ENCODE measurements around the gene SRPK1.

SRPK1 gene

DNA sequence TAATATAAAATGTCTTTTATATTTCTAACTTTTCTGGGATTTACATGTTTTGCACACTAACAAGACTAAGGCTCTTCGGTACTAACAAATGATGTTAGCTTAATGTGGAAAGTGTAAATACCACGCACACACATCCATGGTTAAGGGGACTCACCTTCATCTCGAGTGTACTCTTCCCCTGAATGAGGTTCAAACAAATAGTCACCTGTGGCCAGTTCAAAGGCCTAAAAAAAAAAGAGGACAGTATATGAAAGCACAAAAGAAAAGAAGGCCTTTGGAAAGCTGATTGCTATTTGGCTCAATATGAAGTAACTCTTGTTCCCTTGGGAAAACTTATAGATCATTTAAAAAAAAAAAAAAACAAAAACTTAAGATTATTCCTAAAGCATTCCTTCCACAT lies 78.5 kb downstream of the SRPK1 start:
- no peak for TF ChIP-seq CTCF (IDR thresholded peaks at IDR 0.05)

GRCh38 chr6:35839019-35839418 lies 81.9 kb downstream of the SRPK1 start:
- no peak for TF ChIP-seq CTCF (IDR thresholded peaks at IDR 0.05)

DNA sequence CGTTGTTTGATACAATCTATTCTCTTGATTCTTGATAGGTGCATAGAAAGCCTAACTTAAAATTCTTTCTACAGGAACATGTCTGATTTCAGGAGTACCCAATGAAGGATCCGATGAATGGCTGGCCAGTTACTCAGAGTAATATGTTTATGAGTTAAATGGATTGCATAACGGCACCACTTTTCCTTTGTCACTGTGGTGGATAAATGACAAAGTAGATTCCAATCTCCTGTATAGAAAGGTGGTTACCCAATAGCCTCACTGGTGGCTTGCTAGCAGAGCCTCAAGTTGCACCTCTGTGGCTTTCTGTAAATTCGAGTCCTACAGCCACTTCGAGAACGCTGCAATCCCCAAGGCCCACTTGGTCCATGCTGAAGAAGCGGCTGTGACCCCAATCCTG lies 87.4 kb downstream of the SRPK1 start:
- TF ChIP-seq CTCF (IDR thresholded peaks at IDR 0.05): no peak

DNA sequence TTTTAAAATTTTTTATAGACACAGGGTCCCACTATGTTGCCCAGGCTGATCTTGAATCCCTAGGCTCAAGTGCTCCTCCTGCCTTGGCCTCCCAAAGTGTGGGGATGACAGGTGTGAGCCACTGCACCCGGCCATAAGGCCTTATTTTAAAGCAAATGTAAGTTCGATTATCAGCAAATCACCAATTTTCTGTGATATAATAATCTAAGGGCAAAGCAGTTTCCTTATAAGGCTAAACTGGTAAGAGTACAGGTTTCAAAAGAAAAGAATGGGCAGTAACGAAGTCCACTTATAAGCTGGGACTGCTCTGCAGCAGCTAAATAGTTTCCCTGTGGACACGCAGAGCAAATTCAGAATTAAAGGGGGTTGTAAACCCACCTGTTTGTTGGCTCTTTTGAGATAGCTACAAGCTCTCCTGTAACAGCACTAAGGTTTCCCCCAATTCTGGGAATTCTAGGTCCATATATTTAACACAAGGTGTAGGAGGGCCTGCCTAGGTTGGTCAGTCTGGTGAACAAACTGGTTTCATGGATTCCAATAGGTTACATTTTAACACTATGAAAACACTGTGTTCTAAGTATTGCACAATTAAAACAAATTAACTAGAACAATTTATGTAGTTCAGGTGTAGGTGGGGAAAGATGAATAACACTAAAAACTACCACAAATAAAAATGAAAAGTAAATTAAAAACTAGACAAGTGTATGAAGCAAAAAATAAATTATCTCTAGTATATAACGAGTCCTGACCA lies 89.5 kb downstream of the SRPK1 start:
- no peak for TF ChIP-seq CTCF (IDR thresholded peaks at IDR 0.05)

GRCh38 chr6:35829306-35829705 lies 91.6 kb downstream of the SRPK1 start:
- TF ChIP-seq CTCF (IDR thresholded peaks at IDR 0.05): no peak

- TF ChIP-seq CTCF (IDR thresholded peaks at IDR 0.05): no peak
Measured at GRCh38 chr6:35824552-35825192, 96.2 kb downstream of the SRPK1 start.

DNA sequence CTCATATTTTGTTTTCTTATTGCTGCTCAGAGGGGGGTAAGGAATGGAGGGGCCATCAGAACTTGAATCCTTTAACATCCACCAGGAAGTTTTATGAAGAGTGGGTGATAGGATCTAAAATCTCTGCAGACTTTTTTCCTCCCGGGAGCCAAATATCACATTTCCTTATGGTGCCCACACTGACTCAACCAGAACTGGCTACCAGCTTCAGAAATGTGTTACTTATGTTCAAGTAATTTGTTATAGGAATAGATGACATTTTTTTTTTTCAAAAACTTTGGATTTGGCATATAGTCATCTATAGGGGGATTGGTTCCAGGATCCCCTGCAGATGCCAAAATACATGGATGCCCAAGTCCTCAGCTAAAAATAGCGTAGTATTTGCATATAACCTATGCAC lies 97.3 kb downstream of the SRPK1 start:
- no peak for TF ChIP-seq CTCF (IDR thresholded peaks at IDR 0.05)

All from LNCAP (cell line).